Measurements from ENCODE around the gene CDK14.

DNA sequence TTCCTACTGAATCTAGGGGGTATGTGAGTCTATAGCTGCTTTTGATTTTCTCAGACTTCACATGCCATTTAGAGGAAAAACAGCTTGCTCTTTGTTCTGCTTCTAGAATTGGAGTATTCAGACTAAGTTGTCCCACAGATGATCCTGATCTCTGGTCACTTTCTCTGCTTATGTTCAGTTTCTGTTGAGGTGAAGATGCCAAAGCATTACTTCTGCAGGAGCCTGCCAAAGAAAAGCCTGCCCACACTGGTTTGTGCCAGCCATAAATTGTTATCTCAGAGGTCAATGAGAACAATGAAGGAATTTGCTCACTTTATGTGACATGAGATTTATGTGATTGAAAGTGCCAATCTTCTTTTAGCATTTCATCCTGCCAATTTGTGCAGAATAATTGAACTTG is 163.6 kb downstream of the CDK14 start:
- no peak for TF ChIP-seq POLR2AphosphoS5 (IDR thresholded peaks at IDR 0.05; ENCODE audit: borderline replicate concordance, low read depth, low read length)
- no peak for TF ChIP-seq EZH2 (IDR thresholded peaks at IDR 0.05)
- no peak for TF ChIP-seq FOXP2 (optimal IDR thresholded peaks at IDR 0.05; ENCODE audit: control extremely low read depth, extremely low read length, insufficient read depth)

Data from SK-N-MC (cell line).